ENCODE data around the gene ALDH4A1.
"Not testable (repeated sequence)": the region's sequence is repeated elsewhere in the genome, so short reads cannot be mapped to it uniquely, and the experiment has no call there.

The ALDH4A1 gene

DNA sequence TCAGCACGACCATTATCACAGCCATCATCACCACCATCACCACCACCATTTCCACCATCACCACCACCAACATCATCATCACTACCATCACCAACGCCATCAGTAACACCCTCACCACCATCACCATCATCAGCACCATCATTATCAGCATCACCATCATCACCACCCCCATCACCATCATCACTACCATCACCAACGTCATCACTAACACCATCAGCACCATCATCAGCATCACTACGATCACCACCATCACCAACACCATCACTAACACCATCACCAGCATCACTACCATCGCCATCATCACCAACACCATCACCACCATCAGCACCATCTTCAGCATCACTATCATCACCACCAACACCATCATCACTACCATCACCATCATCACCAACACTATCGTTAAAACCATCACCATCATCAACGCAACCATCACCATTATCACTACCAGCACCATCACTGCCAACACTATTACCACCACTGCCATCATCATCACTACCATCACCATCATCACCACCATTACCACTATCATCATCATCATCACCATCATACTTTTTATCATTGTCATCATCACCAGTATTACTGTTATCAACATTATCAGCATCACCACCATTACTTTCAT lies 44.2 kb downstream of the ALDH4A1 start:
- no peak for DNase-seq (ENCODE audit: low read depth in 2 of 2)

DNA sequence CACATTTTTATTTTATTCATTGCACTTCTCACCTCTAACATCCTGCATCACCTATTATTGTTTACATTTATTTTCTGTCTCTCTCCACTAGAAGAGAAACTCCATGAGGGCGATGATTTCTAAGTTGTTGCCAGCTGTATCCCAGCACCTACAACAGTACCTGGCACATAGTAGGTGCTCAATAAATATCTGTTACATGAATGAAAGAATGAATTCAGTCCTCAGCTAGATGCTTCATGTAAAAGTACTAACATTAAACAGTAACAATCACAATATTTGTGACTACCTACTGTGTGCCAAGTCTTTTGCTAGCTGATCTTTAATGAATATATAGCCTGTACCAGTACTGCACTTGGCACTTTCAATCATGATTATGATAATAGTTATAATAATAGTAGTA lies 45.9 kb downstream of the ALDH4A1 start:
- DNase-seq (ENCODE audit: low read depth in 2 of 2): no peak

DNA sequence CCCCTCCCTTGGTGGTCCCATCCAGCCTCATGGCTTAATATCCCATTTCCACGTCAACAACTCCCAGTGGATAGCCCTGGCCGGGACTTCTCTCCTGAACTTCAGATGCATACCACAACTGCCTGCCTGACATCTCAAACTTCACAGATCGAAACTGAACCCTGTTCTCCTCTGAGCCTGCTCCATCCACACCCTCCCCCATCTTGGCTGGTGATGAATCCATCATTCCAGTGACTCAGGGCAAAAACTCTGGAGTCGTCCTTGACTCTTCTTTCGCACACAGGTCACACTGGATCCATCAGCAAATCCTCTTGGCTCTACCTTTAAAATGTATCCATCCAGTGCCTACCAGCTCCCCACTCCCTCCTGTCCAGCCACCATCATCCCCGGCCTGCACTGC lies 46.8 kb downstream of the ALDH4A1 start:
- DNase-seq (ENCODE audit: low read depth in 2 of 2): no peak

DNA sequence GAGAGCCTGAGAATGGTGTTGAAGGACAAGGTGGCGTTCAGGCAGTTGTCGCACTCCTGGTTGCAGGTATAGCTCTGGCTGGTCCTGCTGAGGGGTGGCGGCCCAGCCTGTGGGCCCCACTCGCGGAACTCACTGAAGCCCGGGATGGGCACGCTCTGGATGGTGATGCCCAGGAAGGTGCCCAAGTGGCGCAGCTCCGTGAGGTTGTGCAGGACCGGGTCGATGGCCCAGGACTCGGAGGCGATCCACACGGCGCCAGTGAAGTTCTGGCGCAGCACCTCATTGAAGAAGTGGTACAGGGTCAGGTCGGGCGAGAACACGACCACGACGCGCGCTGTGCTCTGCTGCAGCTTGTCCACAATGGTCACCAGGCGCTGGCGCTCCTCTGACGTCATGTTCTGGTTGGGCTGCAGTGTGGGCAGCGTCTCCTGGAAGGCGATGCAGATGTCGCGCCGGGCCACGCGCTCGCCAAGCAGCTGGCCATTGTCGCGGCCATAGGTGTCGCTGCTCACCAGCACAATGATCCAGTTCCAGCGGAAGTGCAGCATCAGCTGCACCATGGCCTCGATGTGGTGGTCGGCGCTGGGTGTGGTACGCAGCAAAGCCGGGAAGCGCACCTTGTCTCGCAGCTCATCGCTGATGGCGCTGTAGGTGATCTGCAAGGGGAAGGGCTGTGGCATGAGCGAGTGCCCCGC lies 47.9 kb downstream of the ALDH4A1 start:
- DNase-seq (ENCODE audit: low read depth in 2 of 2): no peak

DNA sequence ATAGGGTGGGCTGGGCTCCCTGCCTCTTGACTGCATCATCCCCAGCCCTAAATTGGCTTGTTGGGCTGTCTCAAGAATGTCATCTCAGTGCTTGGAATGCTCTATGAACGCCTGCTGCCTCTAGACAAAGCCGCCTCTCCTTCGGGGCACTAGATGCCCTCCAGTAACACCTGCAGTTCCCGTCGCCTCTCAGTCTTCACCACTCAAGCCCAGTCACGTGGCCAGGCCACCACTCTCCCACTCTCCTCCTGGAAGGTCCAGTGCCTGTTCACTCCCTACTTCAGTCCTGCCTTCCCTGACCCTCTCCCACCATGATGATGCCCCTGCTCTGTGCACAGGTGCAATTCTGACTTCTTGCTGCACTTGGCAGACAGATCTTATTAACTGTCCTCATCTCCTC lies 49.9 kb downstream of the ALDH4A1 start:
- DNase-seq (ENCODE audit: low read depth in 2 of 2): no peak

DNA sequence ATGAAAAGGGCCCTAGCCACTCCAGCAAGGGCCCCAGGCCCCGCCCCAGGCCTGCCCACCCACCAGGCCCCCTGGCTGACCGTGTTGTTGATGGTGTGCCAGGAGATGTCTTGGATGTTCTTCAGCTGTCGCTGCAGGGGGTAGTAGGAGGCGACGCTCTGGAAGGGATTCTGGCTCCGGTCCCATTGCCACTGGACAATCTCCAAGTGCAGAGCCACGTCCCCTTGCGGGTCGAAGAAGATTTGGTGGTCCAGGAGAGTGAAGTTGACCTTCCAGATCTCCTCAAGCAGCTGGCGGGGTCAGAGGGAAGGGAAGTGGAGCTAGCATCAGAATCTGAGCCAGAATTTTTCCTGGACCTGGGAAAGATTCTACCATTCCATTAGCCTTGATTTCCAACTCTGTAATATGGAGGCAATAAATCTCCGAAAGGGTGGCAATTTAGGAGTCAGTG lies 53.1 kb downstream of the ALDH4A1 start:
- no peak for DNase-seq (ENCODE audit: low read depth in 2 of 2)

DNA sequence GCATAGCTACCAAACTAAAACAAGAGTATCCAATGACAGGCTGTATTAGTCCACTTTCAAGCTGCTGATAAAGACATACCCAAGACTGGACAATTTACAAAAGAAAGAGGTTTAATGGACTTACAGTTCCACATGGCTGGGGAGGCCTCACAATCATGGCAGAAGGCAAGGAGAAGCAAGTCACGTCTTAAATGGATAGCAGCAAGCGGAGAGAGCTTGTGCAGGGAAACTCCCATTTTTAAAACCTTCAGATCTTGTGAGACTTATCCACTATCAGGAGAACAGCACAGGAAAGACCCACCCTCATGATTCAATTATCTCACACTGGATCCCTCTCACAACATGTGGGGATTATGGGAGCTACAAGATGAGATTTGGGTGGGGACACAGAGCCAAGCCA lies 54.6 kb downstream of the ALDH4A1 start:
- not testable (repeated sequence) for DNase-seq (ENCODE audit: low read depth in 2 of 2)

DNA sequence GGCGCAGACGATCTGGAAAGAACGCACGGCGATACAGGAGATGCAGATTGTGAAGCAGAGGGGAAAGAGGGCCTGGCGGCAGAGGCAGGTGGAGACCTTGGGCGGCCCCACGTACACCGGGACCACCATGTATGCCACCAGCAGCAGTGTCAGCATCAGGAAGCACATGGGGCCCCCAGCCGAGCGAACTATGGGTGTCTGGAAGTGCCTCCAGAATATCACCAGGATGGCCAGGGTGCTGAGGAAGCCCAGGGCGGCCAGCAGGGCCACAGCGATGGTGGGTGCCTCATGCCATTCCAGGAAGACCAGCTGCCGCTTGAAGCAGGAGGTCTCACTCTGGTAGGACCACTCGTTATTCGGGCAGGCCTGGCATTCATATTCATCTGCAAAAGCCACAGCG lies 62.2 kb downstream of the ALDH4A1 start:
- DNase-seq (ENCODE audit: low read depth in 2 of 2): no peak

DNA sequence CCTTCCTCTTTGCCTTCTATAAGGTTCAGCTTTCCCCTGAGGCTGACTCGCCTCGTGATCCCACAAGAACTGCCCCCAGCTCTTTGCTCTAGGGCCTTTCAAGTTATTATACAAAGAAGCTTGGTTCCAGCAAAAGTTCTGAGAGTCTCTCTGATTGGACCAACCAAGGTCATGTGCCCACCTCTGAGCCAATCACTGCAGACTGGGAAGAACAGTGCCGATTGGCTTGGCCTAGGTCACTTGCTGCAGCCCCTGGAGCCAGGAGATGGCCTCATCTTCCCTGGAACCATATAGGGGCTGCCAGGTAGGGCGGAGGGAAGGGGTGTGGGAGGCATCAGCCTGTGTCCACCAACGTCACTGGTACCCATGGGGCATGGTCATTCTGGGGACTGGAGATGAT lies 65.7 kb downstream of the ALDH4A1 start:
- DNase-seq (ENCODE audit: low read depth in 2 of 2): no peak

DNA sequence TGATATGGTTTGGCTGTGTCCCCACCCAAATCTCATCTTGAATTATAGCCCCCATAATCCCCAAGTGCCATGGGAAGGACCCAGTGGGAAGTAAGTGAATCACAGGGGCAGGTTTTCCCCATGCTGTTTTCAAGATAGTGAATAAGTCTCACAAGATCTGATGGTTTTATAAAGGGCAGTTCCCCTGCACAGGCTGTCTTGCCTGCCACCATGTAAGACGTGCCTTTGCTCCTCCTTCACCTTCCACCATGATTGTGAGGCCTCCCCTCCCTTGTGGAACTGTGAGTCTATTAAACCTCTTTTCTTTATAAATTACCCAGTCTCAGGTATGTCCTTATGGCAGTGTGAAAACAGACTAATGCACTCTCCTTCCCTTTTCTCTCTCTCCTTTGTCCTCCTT lies 70.0 kb downstream of the ALDH4A1 start:
- DNase-seq (ENCODE audit: low read depth in 2 of 2): not testable (repeated sequence)

DNA sequence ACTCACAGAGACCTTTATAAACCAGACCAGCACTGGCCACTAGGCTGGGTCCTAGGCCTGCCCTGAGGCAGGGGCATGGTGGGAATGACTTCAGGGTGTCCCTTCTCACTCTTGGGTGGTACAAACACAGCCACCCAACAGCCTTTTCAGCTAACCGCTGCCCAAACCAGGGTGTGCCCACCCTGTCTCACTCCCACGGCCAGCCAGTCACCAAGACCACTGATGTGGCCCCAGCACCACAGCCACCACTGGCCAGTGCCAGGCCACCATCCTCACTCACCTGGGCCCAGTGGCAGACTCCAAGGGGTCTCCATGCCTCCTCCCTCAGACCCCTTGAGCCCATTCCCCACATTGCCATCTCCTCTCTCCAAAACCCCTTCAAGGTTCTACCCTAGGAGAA lies 70.7 kb downstream of the ALDH4A1 start:
- no peak for DNase-seq (ENCODE audit: low read depth in 2 of 2)

DNA sequence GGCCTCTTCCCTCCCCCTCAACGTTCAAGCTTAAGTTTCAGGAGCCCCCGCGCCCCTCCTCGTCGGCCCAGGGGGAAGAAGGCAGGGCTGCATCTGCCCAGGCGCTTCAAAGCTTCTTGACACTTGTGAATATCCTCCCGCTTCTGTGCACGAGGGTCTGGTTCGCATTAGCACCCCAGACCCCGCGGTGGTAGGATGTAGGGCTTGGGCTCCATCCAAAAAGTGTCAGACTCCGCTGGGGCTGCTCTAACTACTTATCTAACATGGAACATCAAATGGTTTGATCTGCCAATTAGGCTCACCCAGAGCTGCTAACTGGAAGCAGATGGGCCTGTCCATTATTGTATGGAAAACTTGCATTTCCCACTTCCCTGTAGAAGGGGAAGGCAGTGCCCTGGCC lies 71.8 kb downstream of the ALDH4A1 start:
- DNase-seq (ENCODE audit: low read depth in 2 of 2): no peak

DNA sequence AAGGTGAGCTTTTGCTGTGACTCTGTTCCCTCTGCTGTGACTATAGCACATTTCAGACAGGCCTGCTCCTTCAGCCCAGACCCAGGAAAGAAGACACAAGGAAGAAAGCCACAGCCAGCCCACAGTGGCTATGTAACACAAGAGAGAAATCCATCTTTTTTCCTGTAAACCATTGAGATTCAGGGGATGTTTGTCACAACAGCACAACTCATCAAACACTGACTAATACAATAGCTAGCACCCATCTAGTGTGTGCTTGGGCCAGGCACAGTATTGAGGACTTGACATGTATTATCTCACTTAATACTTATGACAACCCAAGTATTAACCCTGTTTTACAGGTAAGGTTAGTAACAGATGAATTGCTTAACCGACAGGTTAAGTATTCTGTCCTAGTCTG lies 72.7 kb downstream of the ALDH4A1 start:
- no peak for DNase-seq (ENCODE audit: low read depth in 2 of 2)

DNA sequence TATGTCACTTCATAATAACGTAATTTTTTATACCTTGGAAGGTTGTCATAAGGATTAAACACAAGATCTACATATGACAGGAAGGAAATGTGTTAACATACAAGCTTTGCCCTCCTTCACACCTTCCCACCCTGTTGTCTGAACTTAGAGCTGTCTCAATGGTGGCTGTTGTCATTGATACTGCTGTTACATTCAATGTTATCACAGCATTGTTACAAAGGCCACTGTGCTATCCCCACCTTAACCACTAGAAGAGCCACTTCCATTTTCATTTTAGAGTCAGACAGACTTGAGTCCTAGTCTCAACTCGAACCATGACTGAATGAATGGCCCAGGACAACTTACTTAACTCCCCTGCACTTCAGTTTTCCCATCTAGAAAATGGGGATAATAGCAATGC lies 74.1 kb downstream of the ALDH4A1 start:
- no peak for DNase-seq (ENCODE audit: low read depth in 2 of 2)

DNA sequence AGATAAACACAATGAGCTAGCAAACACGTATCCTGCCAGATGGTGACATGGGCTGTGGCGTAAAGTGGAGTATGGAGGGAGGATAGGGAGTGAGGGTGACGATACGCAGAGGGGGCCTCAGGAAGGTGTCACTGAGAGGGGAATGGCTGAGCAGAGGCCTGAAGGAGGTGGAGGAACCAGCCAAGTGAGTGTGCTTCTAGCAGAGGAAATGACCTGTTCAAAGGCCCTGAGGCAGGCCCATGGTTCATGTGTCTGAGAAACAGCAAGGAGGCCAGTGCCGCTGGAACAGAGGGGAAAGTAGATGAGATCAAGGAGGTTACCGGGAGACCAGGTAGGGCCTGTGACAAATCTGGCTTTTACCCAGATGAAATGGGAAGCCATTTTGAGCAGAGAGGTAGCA lies 78.9 kb downstream of the ALDH4A1 start:
- DNase-seq (ENCODE audit: low read depth in 2 of 2): no peak

All from stimulated activated CD8-positive, alpha-beta memory T cell treated with anti-CD3 and anti-CD28 coated beads, Interleukin-2, amount 100 ng/mL, for 1 hour (primary cell).